ENCODE results near the gene ADIPOQ. TPM values are rescaled to one million over a fixed set of nuclear protein-coding genes. Genes with fewer than 3 reads are reported as not detected.

ADIPOQ gene
- total and polyA plus RNA-seq, 4 donors = 0.02 TPM; not detected in 3

GRCh38 chr3:186825872-186826409 lies 16.6 kb upstream of the ADIPOQ start:
- H3K4me3 ChIP-seq (ENCODE audit: low read depth in 1 of 3, low read length in 3 of 3) = no peak overlapping the region

More at GRCh38 chr3:186825872-186826409, 16.6 kb upstream of the ADIPOQ start:
- 52% methylated on average over 11 of the region's 11 CpGs for WGBS
- Histone ChIP-seq H3K36me3 (ENCODE audit: control insufficient read depth in 4 of 4, insufficient read depth in 3 of 4, low read depth in 1 of 4, low read length in 3 of 4) (no peaks in the 10 kb centered on the region), H3K9ac (ENCODE audit: low read depth in 1 of 2, low read length in 2 of 2) (no peak overlapping the region), H3K4me1 (ENCODE audit: control insufficient read depth in 4 of 4, insufficient read depth in 4 of 4, low read length in 3 of 4) (peaks cover 0 to 10% (median 8%) of the 10 kb centered on the region in 4 donors), H3K27ac (ENCODE audit: low read depth in 1 of 2, low read length in 2 of 2) (no peak overlapping the region), H3K27me3 (ENCODE audit: control insufficient read depth in 4 of 4, insufficient read depth in 4 of 4, low read length in 3 of 4) (peaks cover 0 to 3% (median 1%) of the 10 kb centered on the region in 4 donors), H3K9me3 (ENCODE audit: control insufficient read depth in 4 of 4, low read length in 3 of 4) (no peaks in the 10 kb centered on the region)
- no peak for TF ChIP-seq FOXA2 (IDR thresholded peaks at IDR 0.05)
- no peak for TF ChIP-seq RXRA (IDR thresholded peaks at IDR 0.05)
- TF ChIP-seq REST (IDR thresholded peaks at IDR 0.05) = no peak
- TF ChIP-seq MAX (IDR thresholded peaks at IDR 0.05) = no peak
- TF ChIP-seq SP1 (IDR thresholded peaks at IDR 0.05) = no peak
- TF ChIP-seq EGR1 (IDR thresholded peaks at IDR 0.05; ENCODE audit: low read depth in 2 of 2) = no peak
- no peak for TF ChIP-seq TAF1 (conservative IDR thresholded peaks at IDR 0.05)
- no peak for TF ChIP-seq ZBTB33 (IDR thresholded peaks at IDR 0.05)
- TF ChIP-seq CTCF (IDR thresholded peaks at IDR 0.05; ENCODE audit: low read depth, low read length, missing input control) = no peak
- TF ChIP-seq GABPA (IDR thresholded peaks at IDR 0.05 in 1 of 2, conservative IDR thresholded peaks at IDR 0.05 in 1 of 2) = no peak
- no peak for TF ChIP-seq HNF4G (IDR thresholded peaks at IDR 0.05)
- no peak for TF ChIP-seq FOXA1 (IDR thresholded peaks at IDR 0.05)
- no peak for TF ChIP-seq YY1 (IDR thresholded peaks at IDR 0.05)
- TF ChIP-seq ATF3 (IDR thresholded peaks at IDR 0.05) = no peak
- TF ChIP-seq RAD21 (IDR thresholded peaks at IDR 0.05) = no peak
- TF ChIP-seq NR2F2 (IDR thresholded peaks at IDR 0.05) = no peak
- TF ChIP-seq JUND (IDR thresholded peaks at IDR 0.05) = no peak
- TF ChIP-seq HNF4A (conservative IDR thresholded peaks at IDR 0.05) = no peak
- peak; percentile 41 for DNase-seq (ENCODE audit: low spot score)

All from liver (tissue), 9 donors.